PC-3 (cell line): Measurements from ENCODE around the gene HCN4. TPM values are rescaled to one million over a fixed set of nuclear protein-coding genes. Genes with fewer than 3 reads are reported as not detected.

Experiments used
- ATAC-seq: fragments of 200-7000 bp; cut with Tn5 transposase; 2 replicates; pipeline ENCODE4 v1.9.1; 2020; ENCODE audit warnings: mild to moderate bottlenecking, moderate library complexity
- BruUV-seq: library from RNA; stranded (reverse); fragments of 400-500 nt; replicated peaks from 2 replicates; lab custom pipeline; 2021; lab: Mats Ljungman, UMichigan
- CTCF ChIA-PET: fragments of 300-600 bp; sonication (Branson Sonifier 250); formaldehyde crosslinking; loops from one replicate; lab custom pipeline; 2022; ENCODE audit warnings: antibody characterized with exemption; lab: Charles Lee
- POLR2A ChIA-PET: fragments of 300-600 bp; sonication (Branson Sonifier 250); formaldehyde crosslinking; loops from one replicate; lab custom pipeline; 2022; ENCODE audit warnings: antibody characterized with exemption; ENCODE audit not compliant: unreplicated experiment; lab: Charles Lee
- DNase-seq: peaks from one replicate; pipeline ENCODE4 v3.0.0-alpha.2; 2015
- H2AFZ ChIP-seq: fragments of 300-600 bp; sonication (generic); 2 replicates; pipeline ENCODE4 v1.6.0; 2016; ENCODE audit warnings: antibody characterized with exemption, low read length
- H3F3A ChIP-seq: fragments of 300-600 bp; sonication (generic); one replicate; pipeline ENCODE4 v1.6.0; 2017; ENCODE audit warnings: antibody characterized with exemption, low read length, control low read depth, mild to moderate bottlenecking; ENCODE audit not compliant: unreplicated experiment
- H3K27ac ChIP-seq: fragments of 300-600 bp; sonication (generic); 2 replicates; pipeline ENCODE4 v1.5.1; 2016; ENCODE audit warnings: mild to moderate bottlenecking, low read length
- H3K27me3 ChIP-seq: fragments of 300-600 bp; sonication (generic); 2 replicates; pipeline ENCODE4 v1.6.1; 2016; ENCODE audit warnings: low read length, mixed read lengths
- H3K36me3 ChIP-seq: fragments of 300-600 bp; sonication (generic); 2 replicates; pipeline ENCODE4 v1.6.1; 2016; ENCODE audit warnings: low read depth, mixed run types, low read length, mixed read lengths
- H3K4me1 ChIP-seq: fragments of 300-600 bp; sonication (generic); 2 replicates; pipeline ENCODE4 v1.5.1; 2016; ENCODE audit warnings: low read length; ENCODE audit not compliant: insufficient read depth
- H3K4me2 ChIP-seq: fragments of 300-600 bp; sonication (generic); 2 replicates; pipeline ENCODE4 v1.6.0; 2016; ENCODE audit warnings: low read length
- H3K4me3 ChIP-seq: fragments of 300-600 bp; sonication (generic); 2 replicates; pipeline ENCODE4 v1.5.1; 2016; ENCODE audit warnings: mild to moderate bottlenecking, low read length, mixed read lengths
- H3K79me2 ChIP-seq: fragments of 300-600 bp; sonication (generic); 2 replicates; pipeline ENCODE4 v1.6.1; 2017; ENCODE audit warnings: low read length, mixed read lengths
- H3K9ac ChIP-seq: fragments of 300-600 bp; sonication (generic); 2 replicates; pipeline ENCODE4 v1.6.0; 2016; ENCODE audit warnings: mild to moderate bottlenecking, low read length
- H3K9me2 ChIP-seq: fragments of 300-600 bp; sonication (generic); replicated peaks from 2 replicates; pipeline ENCODE4 v1.6.1; 2016; ENCODE audit warnings: mixed run types, low read length, mixed read lengths
- H3K9me3 ChIP-seq: fragments of 300-600 bp; sonication (generic); 2 replicates; pipeline ENCODE4 v1.6.1; 2016; ENCODE audit warnings: low read length, mixed read lengths
- H4K20me1 ChIP-seq: fragments of 300-600 bp; sonication (generic); 2 replicates; pipeline ENCODE4 v1.6.1; 2016; ENCODE audit warnings: low read length, mixed read lengths
- CTCF ChIP-seq: fragments of 300-600 bp; sonication (generic); conservative IDR thresholded peaks from 2 replicates; pipeline ENCODE4 v1.5.1; 2017; ENCODE audit warnings: antibody characterized with exemption, low read depth, mild to moderate bottlenecking, low read length
- EZH2 ChIP-seq: fragments of 300-600 bp; sonication (generic); IDR thresholded peaks from one replicate; pipeline ENCODE4 v1.6.1; 2017; ENCODE audit warnings: antibody characterized with exemption, mild to moderate bottlenecking, low read length; ENCODE audit not compliant: unreplicated experiment
- EZH2phosphoT487 ChIP-seq: fragments of 300-600 bp; sonication (generic); IDR thresholded peaks from 2 replicates; pipeline ENCODE4 v1.6.1; 2018; ENCODE audit warnings: mild to moderate bottlenecking, antibody characterized with exemption, low read length, borderline replicate concordance
- intact Hi-C: fragments of 100-400 bp; cut with micrococcal nuclease; formaldehyde crosslinking; loops from 2 replicates; pipeline ENCODE4 v1.9.0; 2023
- total RNA-seq: library from RNA; depleted of rRNA; stranded (reverse); fragments of >200 nt; gene quantifications from 2 replicates; pipeline ENCODE4 v1.2.3, GENCODE V29; 2014

HCN4 gene
- total RNA-seq, 1 experiment from 2014 or later = not detected

GRCh38 chr15:73318463-73319351 lies 50.1 kb downstream of the HCN4 start:
- Histone ChIP-seq H3F3A (no peaks in the 10 kb centered on the region), H3K27ac (no peak overlapping the region), H3K9me2 (no peaks in the 10 kb centered on the region), H3K79me2 (no peaks in the 10 kb centered on the region), H3K9ac (no peak overlapping the region), H3K9me3 (no peaks in the 10 kb centered on the region), H3K27me3 (no peaks in the 10 kb centered on the region), H3K4me3 (no peak overlapping the region), H3K36me3 (no peaks in the 10 kb centered on the region), H3K4me1 (no peaks in the 10 kb centered on the region), H3K4me2 (no peak overlapping the region), H2AFZ (no peak overlapping the region), H4K20me1 (no peaks in the 10 kb centered on the region)
- CTCF ChIA-PET = no interaction called here
- TF ChIP-seq EZH2phosphoT487 (no peak), CTCF (no peak), EZH2 (no peak)
- DNase-seq (no peak), ATAC-seq (no peak)
- POLR2A ChIA-PET = no interaction called here
- no TSS peak for BruUV-seq
- intact Hi-C loops = no loop called here

- Histone ChIP-seq H3K4me1 (no peaks in the 10 kb centered on the region), H4K20me1 (no peaks in the 10 kb centered on the region), H3K9ac (no peak overlapping the region), H3K9me3 (no peaks in the 10 kb centered on the region), H3F3A (no peaks in the 10 kb centered on the region), H2AFZ (no peak overlapping the region), H3K27me3 (no peaks in the 10 kb centered on the region), H3K4me3 (no peak overlapping the region), H3K27ac (no peak overlapping the region), H3K4me2 (no peak overlapping the region), H3K9me2 (no peaks in the 10 kb centered on the region), H3K79me2 (no peaks in the 10 kb centered on the region), H3K36me3 (no peaks in the 10 kb centered on the region)
- no peak for ATAC-seq
- ChIA-PET POLR2A (no interaction called here), CTCF (no interaction called here)
- TF ChIP-seq EZH2 (no peak), CTCF (no peak), EZH2phosphoT487 (no peak)
- no TSS peak for BruUV-seq
- intact Hi-C loops = no loop called here
- no peak for DNase-seq
Observed at GRCh38 chr15:73317651-73318462, 50.9 kb downstream of the HCN4 start.
